DMS 273 (cell line): ENCODE results near the gene PIGL.
"Not testable (repeated sequence)": the region's sequence is repeated elsewhere in the genome, so short reads cannot be mapped to it uniquely, and the experiment has no call there.

Experiments
- DNase-seq: peaks from one replicate; lab custom pipeline; 2025; ENCODE audit not compliant: unreplicated experiment; lab: John Stamatoyannopoulos, UW

PIGL gene

GRCh38 chr17:16216341-16217001 is 539 bp upstream of the PIGL start:
- DNase-seq = not testable (repeated sequence)

- no peak for DNase-seq
These were observed 5.4 kb downstream of the PIGL start for GRCh38 chr17:16222406-16222805.

- not testable (repeated sequence) for DNase-seq
These were observed 13.0 kb downstream of the PIGL start for GRCh38 chr17:16229912-16230561.

- DNase-seq = no peak
These were observed 15.4 kb downstream of the PIGL start for GRCh38 chr17:16232391-16232790.

GRCh38 chr17:16239931-16240330 is 22.9 kb downstream of the PIGL start:
- no peak for DNase-seq

- DNase-seq = no peak
These were observed 24.9 kb downstream of the PIGL start for GRCh38 chr17:16241906-16242399.

GRCh38 chr17:16243385-16243784 is 26.4 kb downstream of the PIGL start:
- DNase-seq = no peak

GRCh38 chr17:16243801-16244567 is 27.0 kb downstream of the PIGL start:
- no peak for DNase-seq

GRCh38 chr17:16247586-16247984 is 30.6 kb downstream of the PIGL start:
- no peak for DNase-seq

- no peak for DNase-seq
These were observed 33.6 kb downstream of the PIGL start for GRCh38 chr17:16250635-16251034.

- DNase-seq = no peak
These were observed 34.0 kb downstream of the PIGL start for GRCh38 chr17:16251043-16251442.

- no peak for DNase-seq
These were observed 34.5 kb downstream of the PIGL start for GRCh38 chr17:16251556-16251955.

GRCh38 chr17:16254773-16255400 is 37.9 kb downstream of the PIGL start:
- no peak for DNase-seq

- no peak for DNase-seq
These were observed 38.5 kb downstream of the PIGL start for GRCh38 chr17:16255481-16255921.

- DNase-seq = no peak
These were observed 41.9 kb downstream of the PIGL start for GRCh38 chr17:16258901-16259300.

GRCh38 chr17:16259926-16260325 is 42.9 kb downstream of the PIGL start:
- DNase-seq = no peak

GRCh38 chr17:16261049-16261448 is 44.0 kb downstream of the PIGL start:
- no peak for DNase-seq

- DNase-seq = no peak
These were observed 45.2 kb downstream of the PIGL start for GRCh38 chr17:16262201-16262600.

GRCh38 chr17:16267174-16267573 is 50.2 kb downstream of the PIGL start:
- DNase-seq = no peak

GRCh38 chr17:16269658-16270057 is 52.6 kb downstream of the PIGL start:
- no peak for DNase-seq

- no peak for DNase-seq
These were observed 55.3 kb downstream of the PIGL start for GRCh38 chr17:16272111-16272840.
